Endothelial cell of umbilical vein (primary cell): ENCODE data around the gene MFN2. TPM values are rescaled to one million over a fixed set of nuclear protein-coding genes. Genes with fewer than 3 reads are reported as not detected.

Experiments used
- BruUV-seq: library from RNA; stranded (reverse); fragments of 400-500 nt; replicated peaks from 2 replicates; lab custom pipeline; 2021; lab: Mats Ljungman, UMichigan
- CTCF ChIA-PET: fragments of 300-600, 350-600 bp; sonication (Branson Sonifier 250); formaldehyde crosslinking; loops from one replicate; lab custom pipeline; 2021; ENCODE audit warnings: antibody characterized with exemption, inconsistent platforms; lab: Charles Lee
- POLR2A ChIA-PET: fragments of 300-600, 350-600 bp; sonication (Branson Sonifier 250); formaldehyde crosslinking; loops from one replicate; lab custom pipeline; 2021; ENCODE audit warnings: antibody characterized with exemption, inconsistent platforms; lab: Charles Lee
- DNase-seq: peaks from one replicate; pipeline ENCODE4 v3.0.0-alpha.2; 2011; ENCODE audit warnings: low read depth, low spot score
- FAIRE-seq: peaks from 2 replicates; lab custom pipeline; 2011; peaks lifted over from hg19 to GRCh38; lab: Jason Lieb, UNC
- H2AFZ ChIP-seq: 2 replicates; pipeline ENCODE4 v1.6.0; 2012; ENCODE audit warnings: low read depth, low read length, control low read depth, inconsistent platforms
- H3K27ac ChIP-seq: 2 replicates; pipeline ENCODE4 v1.5.1; 2011; ENCODE audit warnings: low read depth, mild to moderate bottlenecking, control low read depth, low read length, moderate library complexity; ENCODE audit not compliant: insufficient read depth
- H3K27me3 ChIP-seq, 2 experiments: 2 replicates each; pipeline versions ENCODE4 v1.6.0 to v1.6.1; 2011; ENCODE audit warnings: low read length in 2 of 2, mixed read lengths in 1 of 2; ENCODE audit not compliant: control insufficient read depth in 2 of 2, insufficient read depth in 2 of 2
- H3K36me3 ChIP-seq, 2 experiments: 2 replicates in 1 of 2; 3 replicates in 1 of 2; pipeline ENCODE4 v1.5.1; 2011; ENCODE audit warnings: low read length in 2 of 2, mild to moderate bottlenecking in 1 of 2, moderate library complexity in 1 of 2; ENCODE audit not compliant: control insufficient read depth in 2 of 2, insufficient read depth in 2 of 2; ENCODE audit errors: extremely low read depth in 1 of 2
- H3K4me1 ChIP-seq: 3 replicates; pipeline ENCODE4 v1.5.1; 2011; ENCODE audit warnings: mild to moderate bottlenecking, low read length; ENCODE audit not compliant: control insufficient read depth, insufficient read depth; ENCODE audit errors: extremely low read depth
- H3K4me2 ChIP-seq: 2 replicates; pipeline ENCODE4 v1.6.1; 2011; ENCODE audit warnings: low read length, control low read depth, mixed read lengths; ENCODE audit not compliant: insufficient read depth
- H3K4me3 ChIP-seq, 3 experiments: fragments of 200-600 bp in 1 of 3; sonication (generic), shearing (Covaris generic) in 1 of 3; replicated peaks in 1 of 3; 2 replicates each; pipeline ENCODE4 v1.5.1; 2011 to 2016; ENCODE audit warnings: control low read depth in 3 of 3, low read length in 3 of 3, mild to moderate bottlenecking in 2 of 3, inconsistent platforms in 1 of 3, low read depth in 1 of 3, moderate library complexity in 1 of 3; ENCODE audit not compliant: insufficient read depth in 1 of 3
- H3K79me2 ChIP-seq: 2 replicates; pipeline ENCODE4 v1.6.0; 2012; ENCODE audit warnings: low read length, inconsistent platforms; ENCODE audit not compliant: control insufficient read depth, insufficient read depth
- H3K9ac ChIP-seq: replicated peaks from 2 replicates; pipeline ENCODE3; 2011; ENCODE audit warnings: low read length, control low read depth; ENCODE audit not compliant: insufficient read depth; ENCODE audit errors: extremely low read depth
- H3K9me1 ChIP-seq: replicated peaks from 3 replicates; pipeline ENCODE4 v1.6.0; 2011; ENCODE audit warnings: mild to moderate bottlenecking, low read length; ENCODE audit not compliant: control insufficient read depth, insufficient read depth; ENCODE audit errors: extremely low read depth
- H3K9me3 ChIP-seq: replicated peaks from 2 replicates; pipeline ENCODE4 v1.5.1; 2012; ENCODE audit warnings: low read length, inconsistent platforms; ENCODE audit not compliant: control insufficient read depth, insufficient read depth
- H4K20me1 ChIP-seq: replicated peaks from 2 replicates; pipeline ENCODE3; 2011; ENCODE audit warnings: mild to moderate bottlenecking, low read length; ENCODE audit not compliant: control insufficient read depth, insufficient read depth; ENCODE audit errors: extremely low read depth
- CTCF ChIP-seq, 2 donors: IDR thresholded peaks; 1 replicate in 1 of 2; 2 replicates in 1 of 2; pipeline ENCODE4 v1.5.1; 2011; ENCODE audit warnings: low read length in 2 of 2, mild to moderate bottlenecking in 2 of 2, moderate library complexity in 2 of 2, control low read depth in 1 of 2, inconsistent platforms in 1 of 2, low read depth in 1 of 2; ENCODE audit not compliant: insufficient read depth in 1 of 2; ENCODE audit errors: extremely low read depth in 1 of 2
- EZH2 ChIP-seq: IDR thresholded peaks from 2 replicates; pipeline ENCODE4 v1.6.1; 2012; ENCODE audit warnings: borderline replicate concordance, low read depth, mild to moderate bottlenecking, moderate library complexity, low read length, inconsistent platforms; ENCODE audit not compliant: severe bottlenecking
- FOS ChIP-seq: IDR thresholded peaks from 2 replicates; pipeline ENCODE4 v1.6.1; 2011; ENCODE audit warnings: mild to moderate bottlenecking, low read length, moderate library complexity, borderline replicate concordance; ENCODE audit not compliant: insufficient read depth
- GATA2 ChIP-seq: IDR thresholded peaks from 2 replicates; pipeline ENCODE4 v1.7.0; 2011; ENCODE audit warnings: low read depth, mild to moderate bottlenecking, moderate library complexity, mixed read lengths, low read length; ENCODE audit not compliant: insufficient read length, insufficient read depth
- JUN ChIP-seq: IDR thresholded peaks from 2 replicates; pipeline ENCODE4 v1.6.1; 2011; ENCODE audit warnings: borderline replicate concordance, low read depth; ENCODE audit not compliant: insufficient read length, insufficient read depth
- MAX ChIP-seq: IDR thresholded peaks from 2 replicates; pipeline ENCODE4 v1.6.1; 2011; ENCODE audit not compliant: insufficient read depth, insufficient read length
- MYC ChIP-seq: IDR thresholded peaks from one replicate; pipeline ENCODE4 v1.6.1; 2011; ENCODE audit warnings: mild to moderate bottlenecking, low read depth, low read length
- POLR2A ChIP-seq: IDR thresholded peaks from 2 replicates; pipeline ENCODE4 v1.6.1; 2012; ENCODE audit warnings: low read depth, mild to moderate bottlenecking, control low read depth, low read length
- POLR2AphosphoS5 ChIP-seq: IDR thresholded peaks from 2 replicates; pipeline ENCODE4 v1.6.1; 2012; ENCODE audit warnings: low read depth, mild to moderate bottlenecking, control low read depth, low read length, moderate library complexity; ENCODE audit not compliant: insufficient read depth
- dilution Hi-C: fragments of 300-500 bp; cut with MboI; formaldehyde crosslinking; loops from one replicate; pipeline ENCODE4 v1.15.0; 2019; ENCODE audit warnings: low sequenced_read_pairs; ENCODE audit not compliant: extremely low pct_ligation_motif_present
- intact Hi-C: fragments of 100-400 bp; cut with micrococcal nuclease; formaldehyde crosslinking; loops from one replicate; pipeline ENCODE4 v1.10.0; 2022
- polyA plus RNA-seq, 4 experiments: library from polyadenylated mRNA; depleted of rRNA in 3 of 4; stranded (reverse) in 3 of 4; unstranded in 1 of 4; fragments of >200 nt; gene quantifications; 2 replicates each; pipeline versions ENCODE4 v1.2.1 to v1.2.3, GENCODE V29; 2011 to 2012; ENCODE audit warnings: missing spikeins in 1 of 4
- total RNA-seq: library from RNA; stranded (reverse); gene quantifications from 2 replicates; pipeline ENCODE4 v1.2.3, GENCODE V29; 2021

The MFN2 gene
- total and polyA plus RNA-seq, 2 donors (not counting 3 experiments of a cell fraction or from before 2014, with no cell fraction given): 51.4 to 82.4 TPM

GRCh38 chr1:12057382-12057781, 77.1 kb downstream of the MFN2 start:
- H3K4me3 ChIP-seq: no peak overlapping the region
- BruUV-seq: no TSS peak
- H3K4me2 ChIP-seq: no peak overlapping the region
- peaks cover 3 to 7% of the 10 kb centered on the region in 2 experiments for H3K27me3 ChIP-seq
- H2AFZ ChIP-seq: no peak overlapping the region
- no peaks in the 10 kb centered on the region for H3K36me3 ChIP-seq
- H4K20me1 ChIP-seq: no peaks in the 10 kb centered on the region
- TF ChIP-seq EZH2: no peak
- no peak for TF ChIP-seq MYC
- no peak for TF ChIP-seq POLR2AphosphoS5
- TF ChIP-seq POLR2A: no peak
- no peak for TF ChIP-seq FOS
- TF ChIP-seq GATA2: no peak
- TF ChIP-seq MAX: no peak
- no peak for TF ChIP-seq CTCF (IDR thresholded peaks at IDR 0.05; ENCODE audit: extremely low read depth in 1 of 2, insufficient read depth in 1 of 2, low read depth in 1 of 2, low read length in 2 of 2)
- TF ChIP-seq JUN: no peak
- FAIRE-seq: no peak
- no peak for DNase-seq
- H3K4me1 ChIP-seq: no peaks in the 10 kb centered on the region
- H3K9me3 ChIP-seq: no peaks in the 10 kb centered on the region
- H3K27ac ChIP-seq: no peak overlapping the region
- H3K9me1 ChIP-seq: no peaks in the 10 kb centered on the region
- H3K79me2 ChIP-seq: no peaks in the 10 kb centered on the region
- dilution Hi-C loops (no loop called here), intact Hi-C loops (no loop called here)
- ChIA-PET CTCF (interaction anchor here (1.4 kb wide), 1 partner anchor 23 kb away, joined by 4 read pairs; no protein-coding TSS in a partner anchor), POLR2A (no interaction called here)
- no peak overlapping the region for H3K9ac ChIP-seq
